NOMO-1 treated with dmso at 0.1 percent for 144 hours (cell line): ENCODE results near the gene CAPSL.
A peak's percentile ranks its signal among the peaks of the same experiment; 100 is the strongest.
"Not testable (repeated sequence)": the region's sequence is repeated elsewhere in the genome, so short reads cannot be mapped to it uniquely, and the experiment has no call there.

Source experiments
- DNase-seq: peaks from one replicate; lab custom pipeline; 2025; ENCODE audit not compliant: unreplicated experiment; lab: John Stamatoyannopoulos, UW

The CAPSL gene

DNA sequence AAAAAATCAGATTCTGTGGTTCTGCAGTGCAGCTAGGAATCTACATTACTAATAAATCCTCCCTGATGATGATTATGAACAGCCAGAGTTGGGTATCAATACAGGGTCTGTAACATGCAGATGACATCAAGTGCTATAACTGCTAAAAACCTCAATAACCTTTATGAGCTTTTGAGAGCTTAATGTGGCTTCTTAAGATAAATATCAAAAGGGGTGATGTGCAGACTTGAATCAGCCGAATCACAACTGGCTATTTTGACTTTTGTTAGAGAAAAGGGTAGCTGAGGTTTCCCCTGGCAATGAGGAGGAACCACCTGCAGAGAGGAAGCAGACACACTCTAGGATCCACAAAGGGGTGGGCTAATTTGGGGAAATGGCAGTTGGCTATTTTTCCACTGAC lies 30.2 kb downstream of the CAPSL start:
- DNase-seq: peak; percentile 7

DNA sequence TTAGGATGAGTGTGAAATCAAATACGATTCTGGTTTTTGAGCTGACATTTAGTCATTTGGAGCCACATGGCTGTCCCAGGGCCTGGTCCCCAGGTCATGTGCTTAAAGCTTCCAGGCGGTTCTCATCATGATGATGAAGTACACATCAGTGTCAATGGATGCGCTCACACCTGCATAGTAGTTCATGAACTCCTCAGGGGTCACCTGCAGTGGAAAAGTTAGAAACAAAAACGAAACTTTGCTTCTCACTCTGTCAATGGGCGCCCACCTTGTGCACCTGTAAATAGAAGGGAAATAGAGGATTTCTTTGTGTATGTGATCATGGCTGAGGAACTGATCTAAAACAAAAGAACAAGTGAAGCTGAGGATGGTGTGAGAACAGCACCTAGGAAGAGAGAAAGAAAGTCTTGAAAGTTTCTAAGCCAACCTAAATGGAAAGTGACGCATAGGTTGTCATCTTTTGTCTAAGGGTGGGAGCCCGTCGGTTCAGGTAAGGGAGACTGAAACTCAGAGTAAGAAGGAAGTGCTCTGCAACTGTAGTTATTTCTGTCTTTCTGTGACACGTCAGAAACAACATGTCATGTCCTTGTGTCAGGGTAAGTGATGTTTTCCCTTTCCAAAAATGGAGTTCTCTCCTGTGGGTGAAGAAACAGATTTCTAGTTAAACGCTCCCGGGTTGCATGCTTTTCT lies 33.8 kb downstream of the CAPSL start:
- DNase-seq: no peak

DNA sequence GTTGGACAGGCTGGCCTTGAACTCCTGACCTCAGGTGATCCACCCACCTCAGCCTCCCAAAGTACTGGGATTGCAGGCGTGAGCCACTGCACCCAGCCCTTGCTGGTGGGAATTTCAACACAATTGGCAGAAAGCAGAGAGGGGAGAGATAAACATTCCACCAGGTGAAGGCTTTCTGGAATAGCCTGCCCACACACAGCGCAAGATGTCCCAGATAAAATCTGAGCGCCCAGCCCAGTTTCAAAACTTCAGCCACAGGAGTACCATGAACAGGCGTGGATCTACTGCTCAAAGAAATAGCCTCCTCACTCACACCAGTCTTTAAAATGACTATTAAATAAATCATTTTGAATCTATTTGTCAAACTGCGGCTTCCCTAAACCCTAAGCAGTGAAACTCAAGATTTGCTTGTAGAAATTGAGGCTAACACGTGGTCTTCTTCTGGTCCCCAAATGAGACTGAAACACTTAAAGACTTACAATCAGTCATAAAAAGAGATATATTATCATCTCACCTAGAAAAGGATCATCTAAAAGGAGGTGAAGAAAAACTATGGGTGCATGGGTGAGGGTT lies 34.7 kb downstream of the CAPSL start:
- no peak for DNase-seq

DNA sequence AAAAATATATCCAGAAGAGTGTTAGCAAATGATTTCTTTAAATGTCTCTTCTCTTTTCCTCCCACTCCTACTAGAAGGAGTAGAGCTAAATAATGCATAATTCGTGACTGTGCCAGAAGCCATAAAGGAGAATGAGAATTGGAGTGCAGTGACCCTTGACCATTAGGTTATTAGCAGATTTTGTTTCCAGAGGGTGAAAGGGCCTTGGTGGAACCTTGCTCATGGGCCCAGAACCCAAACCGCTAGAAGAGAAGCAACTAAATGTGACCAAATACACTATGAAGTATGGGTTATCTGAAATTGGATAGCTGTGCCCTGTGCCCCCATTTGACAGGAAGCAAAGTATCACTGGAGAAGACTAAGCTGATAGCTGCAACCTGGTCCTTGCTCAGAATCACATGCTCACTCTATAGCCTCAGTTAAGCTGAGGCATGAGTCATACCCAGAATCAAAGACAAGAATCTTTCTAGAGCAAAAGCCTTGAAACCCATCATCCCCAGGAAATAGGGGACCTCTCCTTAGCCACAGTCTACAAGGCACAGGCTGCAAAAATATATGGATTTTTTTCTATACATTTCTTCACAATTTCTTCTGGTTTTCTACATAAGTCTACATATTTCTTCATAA lies 36.3 kb downstream of the CAPSL start:
- no peak for DNase-seq

DNA sequence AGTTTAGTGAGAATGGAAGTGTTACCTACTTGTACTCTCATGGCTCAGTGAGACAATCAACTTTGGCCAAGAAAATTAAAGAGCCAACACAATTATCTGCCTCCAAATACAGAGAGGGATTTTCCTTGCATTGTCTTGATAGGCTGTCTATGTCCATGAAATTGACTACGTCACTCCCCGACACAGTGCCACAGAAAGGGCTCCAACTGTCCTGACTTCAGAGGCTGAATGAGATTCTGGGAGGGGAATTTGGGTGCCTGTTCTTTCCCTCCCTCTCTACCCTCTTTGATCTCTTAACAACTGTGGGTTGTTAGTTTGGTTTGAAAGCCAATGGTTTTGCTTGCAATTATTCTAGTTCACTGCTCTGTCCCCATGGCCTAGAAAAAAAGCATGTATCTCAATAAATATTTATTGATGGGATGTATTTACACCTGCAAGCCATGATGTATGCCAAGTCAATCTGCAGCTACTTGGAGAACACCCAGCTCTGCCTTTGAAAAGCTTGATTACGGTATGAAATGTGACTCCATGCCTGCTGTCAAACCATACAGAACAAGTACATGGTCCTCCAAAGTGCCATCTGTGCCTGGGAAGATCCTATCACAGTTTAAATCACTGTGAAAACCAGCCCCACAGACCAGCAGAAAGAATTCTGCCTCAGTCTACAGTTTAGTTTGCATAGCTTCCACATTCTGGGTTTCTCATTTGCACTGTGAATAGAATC lies 37.3 kb downstream of the CAPSL start:
- no peak for DNase-seq

DNA sequence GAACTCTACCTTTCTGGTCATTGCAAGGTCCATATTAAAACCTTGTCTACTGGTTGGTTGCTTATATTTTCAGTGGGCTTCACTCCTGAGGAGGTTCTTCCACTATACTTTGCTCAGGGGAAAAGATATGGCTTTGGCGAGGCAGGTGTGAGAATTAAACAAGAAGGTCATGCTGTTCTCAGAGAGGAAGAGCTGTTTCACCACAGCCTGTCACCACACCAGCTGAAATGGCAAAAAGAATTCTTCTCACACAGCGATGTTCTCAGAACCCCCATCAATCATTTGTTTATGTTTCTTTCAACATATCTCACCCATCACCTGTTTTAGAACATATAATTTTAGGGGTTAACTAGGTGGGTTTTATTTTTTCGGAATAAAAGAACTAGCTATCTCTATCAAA lies 38.6 kb downstream of the CAPSL start:
- no peak for DNase-seq

DNA sequence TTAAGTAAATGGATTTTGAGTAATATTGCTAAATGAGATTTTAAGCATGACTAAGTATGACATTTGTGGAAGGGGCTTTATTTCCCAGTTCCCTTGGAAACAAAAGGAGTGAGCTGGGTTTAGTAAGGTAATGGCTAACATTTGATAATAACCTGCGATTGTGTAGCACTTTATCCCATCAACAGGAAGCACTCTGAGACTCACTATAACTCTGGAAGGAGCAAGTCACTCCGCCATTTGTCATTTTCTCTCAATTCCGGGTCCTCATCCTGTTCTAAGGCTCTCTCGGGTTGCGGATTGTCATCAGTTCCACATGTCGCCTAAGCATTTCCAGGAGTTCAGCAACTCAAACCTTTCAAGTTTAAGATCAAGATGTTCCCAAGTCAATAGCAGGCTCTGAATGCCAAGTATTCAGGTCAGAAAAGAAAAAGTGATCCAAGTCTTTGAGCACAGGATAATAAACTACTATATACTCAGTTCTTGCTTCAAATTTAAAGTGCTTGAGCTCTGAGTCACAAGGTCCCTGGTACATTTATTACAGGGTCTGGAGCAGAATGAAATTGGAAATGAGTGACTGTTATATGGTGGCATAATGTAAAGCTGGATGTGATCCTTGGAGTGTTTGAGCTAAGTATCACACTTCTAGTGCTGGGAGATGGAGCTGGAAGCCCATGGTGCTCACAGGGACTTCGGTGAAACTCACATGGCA lies 39.3 kb downstream of the CAPSL start:
- DNase-seq: no peak

DNA sequence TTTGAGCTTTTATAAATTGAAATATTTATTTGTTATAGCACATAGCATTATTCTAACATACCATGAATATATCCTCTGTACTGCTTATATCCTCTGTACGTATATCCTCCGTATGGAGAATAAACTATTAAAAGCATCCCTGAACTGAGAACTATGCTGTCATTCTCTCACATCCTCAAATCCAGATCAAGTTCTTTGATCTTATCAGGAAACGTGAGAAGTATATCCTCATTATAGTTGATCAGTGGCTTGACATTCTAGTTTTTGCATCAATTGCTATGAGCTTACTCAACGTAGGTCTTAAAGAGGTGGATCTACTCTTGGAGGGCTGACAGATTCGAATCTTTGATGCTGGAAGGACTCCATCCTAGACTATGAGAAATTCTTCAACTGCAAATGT lies 44.3 kb downstream of the CAPSL start:
- no peak for DNase-seq

DNA sequence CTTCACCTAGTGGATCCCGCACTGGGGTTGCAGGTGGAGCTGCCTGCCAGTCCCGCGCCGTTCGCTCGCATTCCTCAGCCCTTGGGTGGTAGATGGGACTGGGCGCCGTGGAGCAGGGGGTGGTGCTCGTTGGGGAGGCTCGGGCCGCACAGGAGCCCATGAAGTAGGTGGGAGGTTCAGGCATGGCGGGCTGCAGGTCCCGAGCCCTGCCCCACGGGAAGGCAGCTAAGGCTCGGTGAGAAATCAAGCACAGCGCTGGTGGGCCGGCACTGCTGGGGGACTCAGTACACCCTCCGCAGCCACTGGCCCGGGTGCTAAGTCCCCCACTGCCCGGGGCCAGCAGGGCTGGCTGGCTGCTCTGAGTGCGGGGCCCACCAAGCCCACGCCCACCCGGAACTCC lies 45.6 kb downstream of the CAPSL start:
- DNase-seq: not testable (repeated sequence)

DNA sequence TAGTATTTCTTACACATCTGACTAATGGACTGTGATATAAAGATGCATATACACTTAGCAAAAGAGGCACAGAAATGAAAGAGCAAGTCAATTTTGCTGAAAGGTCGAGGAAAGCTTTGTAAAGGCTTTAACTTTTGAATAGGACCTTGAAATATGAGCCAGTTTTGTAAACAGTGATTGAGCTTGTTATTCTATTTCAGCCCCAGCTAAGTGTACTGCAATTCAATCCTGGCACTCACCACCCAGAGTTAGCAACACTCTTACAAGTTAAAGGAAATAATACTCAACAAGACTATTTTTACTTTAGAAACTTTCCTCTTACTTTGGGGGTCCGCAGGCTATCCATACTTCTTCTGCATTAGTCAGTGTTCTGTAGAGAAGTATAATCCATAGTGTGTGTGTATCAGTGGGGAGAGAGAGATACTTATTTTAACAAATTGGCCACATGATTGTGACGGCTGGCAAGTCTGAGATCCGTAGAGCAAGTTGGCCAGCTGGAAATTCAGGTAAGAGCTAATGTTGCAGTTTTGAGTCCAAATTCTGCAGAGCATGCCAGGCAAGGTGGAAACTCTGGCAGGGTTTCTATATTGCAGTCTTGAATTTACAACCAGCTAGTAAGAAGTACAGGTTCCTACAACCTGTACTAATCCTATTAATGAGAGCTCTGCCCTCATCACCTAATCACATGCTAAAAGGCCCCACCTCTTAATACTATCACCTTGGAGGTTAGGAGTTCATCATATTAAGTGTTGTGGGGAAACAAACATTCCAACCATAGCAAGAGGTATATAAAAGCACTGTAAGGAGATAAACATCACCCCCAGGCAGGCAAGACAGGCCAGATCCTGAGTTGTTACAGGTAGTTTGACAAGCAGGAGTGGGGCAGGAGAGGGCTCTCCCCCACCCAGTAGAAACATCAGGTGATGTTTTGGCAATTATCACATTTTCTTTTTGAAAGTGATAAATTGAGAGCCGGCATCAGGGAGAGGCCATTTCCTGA lies 48.1 kb downstream of the CAPSL start:
- DNase-seq: no peak

DNA sequence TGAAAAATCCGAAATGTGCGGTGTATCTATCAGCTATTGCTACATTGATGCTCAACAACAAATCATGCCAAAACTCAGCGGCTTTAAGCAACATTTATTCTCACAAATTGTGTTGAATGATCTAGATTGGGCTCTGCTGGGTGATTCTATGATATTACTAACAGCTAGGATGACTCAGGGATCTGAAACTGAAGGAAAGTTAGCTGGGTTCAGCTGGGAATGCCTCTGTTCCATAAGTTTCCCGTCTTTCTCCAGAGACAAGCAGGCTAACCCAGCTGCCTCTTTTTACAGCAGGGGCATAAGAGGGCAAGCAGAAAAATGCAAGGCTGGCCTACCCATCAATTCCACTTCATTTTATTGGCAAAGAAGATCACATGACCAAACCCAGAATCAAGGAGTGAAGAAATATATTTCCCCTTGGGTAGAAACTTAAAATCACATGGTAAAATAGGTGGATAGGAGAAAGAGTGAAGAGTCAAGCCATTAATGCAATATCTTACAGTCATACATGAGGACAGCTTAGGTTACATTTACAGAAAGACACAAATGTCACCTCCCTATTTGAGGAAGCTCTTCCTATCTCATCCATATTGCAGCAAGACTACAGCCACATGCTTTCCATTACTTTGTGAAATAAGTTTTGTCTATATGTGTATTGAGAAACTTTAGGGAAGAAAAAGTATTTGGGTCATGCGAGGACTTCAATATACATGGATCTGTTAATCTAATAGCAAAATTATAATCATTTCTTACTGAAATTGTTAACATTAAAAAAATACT lies 50.9 kb downstream of the CAPSL start:
- no peak for DNase-seq

DNA sequence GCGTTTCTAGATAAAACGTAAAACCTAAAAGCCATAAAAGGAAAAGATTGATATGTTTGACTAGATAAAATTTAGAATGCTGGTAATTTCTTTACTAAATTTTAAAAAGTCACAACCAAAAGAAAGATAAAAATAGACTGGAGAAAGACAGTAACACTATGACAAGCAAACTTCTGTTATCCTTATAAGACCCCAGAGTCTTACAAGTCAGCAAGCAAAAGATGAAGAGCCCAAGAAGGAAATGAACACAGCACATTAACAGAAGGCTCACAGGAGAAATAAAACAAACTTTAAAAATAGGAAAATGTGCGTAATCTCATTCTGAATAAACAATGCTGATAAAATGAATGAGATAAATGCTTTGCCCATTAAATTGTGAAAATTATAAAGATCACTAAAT lies 52.0 kb downstream of the CAPSL start:
- DNase-seq: no peak

DNA sequence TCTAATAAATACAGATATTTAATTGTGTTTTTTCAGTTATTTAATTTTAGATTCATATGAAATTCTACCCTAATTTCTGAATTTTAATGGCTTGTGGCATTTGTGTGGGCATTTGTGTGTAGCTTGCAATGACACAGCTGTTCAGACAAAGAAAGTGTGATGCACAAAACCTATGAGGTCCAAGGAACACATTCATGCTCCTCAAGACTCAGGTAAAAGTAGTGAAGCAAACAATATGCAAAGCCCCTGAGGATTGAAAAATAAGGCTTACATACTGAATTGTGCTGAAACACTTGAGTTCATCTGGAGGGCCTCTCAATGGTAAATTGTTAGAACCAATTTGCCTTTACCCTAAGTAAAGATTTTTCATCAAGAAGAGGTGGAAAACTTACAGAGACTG lies 53.6 kb downstream of the CAPSL start:
- DNase-seq: no peak

DNA sequence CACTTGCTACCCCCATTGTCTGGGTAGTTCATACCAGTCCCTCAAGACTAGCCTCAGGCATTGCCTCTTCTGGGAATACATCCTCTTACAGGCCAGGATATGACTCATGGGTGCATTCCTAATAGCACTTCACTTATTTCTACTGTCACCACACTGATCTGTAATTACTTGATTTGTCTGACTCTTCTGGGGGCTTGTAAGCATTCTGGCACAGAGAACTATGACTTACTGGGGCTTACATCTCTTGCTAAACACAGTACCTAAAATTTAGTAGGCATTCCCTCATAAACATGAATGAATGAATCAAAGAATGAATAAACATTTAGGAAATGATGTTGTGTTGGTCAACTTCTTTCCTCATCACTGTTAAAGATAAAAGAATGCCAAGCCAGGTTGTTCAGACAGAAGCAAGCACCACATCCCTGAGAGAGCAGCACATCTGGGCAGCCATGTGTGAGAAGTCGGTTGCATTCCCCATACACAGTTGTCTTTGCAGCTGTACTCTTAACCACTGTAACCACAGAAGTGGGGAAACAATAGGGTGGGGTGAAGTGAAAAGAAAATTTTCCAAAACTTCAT lies 54.1 kb downstream of the CAPSL start:
- DNase-seq: peak; percentile 23

DNA sequence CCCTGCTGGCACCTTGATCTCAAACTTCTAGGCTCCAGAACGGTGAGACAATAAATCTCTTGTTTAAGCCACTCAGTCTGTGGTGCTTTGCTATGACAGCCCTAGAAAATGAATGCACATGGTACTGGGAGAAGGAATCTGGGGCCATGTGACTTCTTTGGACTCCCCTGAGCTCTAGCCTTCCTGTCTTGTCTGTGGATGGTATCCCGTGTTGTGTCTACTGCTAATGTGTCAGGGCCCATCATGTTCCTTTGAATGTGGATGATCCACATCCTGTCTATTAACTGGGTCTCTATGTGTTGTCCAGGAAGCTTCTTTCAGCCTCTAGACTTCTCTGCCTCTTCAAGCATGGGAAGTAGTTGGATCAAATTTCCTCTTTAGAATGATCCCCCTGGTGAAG lies 56.7 kb downstream of the CAPSL start:
- DNase-seq: no peak

DNA sequence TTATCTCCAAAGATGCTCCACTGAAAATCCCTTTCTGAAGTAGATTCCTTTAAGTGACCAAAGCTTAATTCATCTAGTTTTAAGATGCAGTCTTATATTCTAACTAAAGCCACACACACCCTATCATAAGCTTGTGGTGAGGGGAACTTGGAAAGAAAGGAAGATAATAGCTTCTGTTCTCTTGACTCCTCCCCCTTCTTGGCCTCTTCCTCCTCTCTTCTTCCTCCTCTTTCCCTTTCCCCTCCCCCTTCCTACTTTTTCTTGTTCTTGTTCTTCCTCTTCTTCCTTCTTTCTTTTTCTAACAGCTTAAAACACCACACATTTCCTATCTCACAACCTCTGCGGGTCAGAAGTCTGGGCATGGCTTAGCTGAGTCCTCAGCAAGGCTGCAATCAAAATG lies 58.3 kb downstream of the CAPSL start:
- peak; percentile 29 for DNase-seq

DNA sequence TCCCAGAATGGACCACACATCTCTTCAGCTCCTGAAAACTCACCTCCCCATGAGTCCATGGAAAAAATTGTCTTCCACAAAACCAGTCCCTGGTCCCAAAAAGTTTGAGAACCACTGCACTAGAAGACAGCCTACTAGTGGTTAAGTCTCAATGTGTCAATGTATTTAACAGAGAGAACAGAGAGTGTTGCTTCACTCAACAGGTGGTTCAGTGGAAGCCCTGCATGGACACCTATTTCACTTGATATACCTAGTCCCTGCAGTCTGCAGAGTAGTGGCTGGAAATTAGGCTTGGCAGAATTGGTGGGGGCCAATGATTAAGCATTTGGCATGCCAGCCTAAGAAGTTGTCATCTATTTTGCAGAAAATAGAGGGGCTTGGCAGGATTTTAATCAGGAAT lies 58.8 kb downstream of the CAPSL start:
- no peak for DNase-seq

DNA sequence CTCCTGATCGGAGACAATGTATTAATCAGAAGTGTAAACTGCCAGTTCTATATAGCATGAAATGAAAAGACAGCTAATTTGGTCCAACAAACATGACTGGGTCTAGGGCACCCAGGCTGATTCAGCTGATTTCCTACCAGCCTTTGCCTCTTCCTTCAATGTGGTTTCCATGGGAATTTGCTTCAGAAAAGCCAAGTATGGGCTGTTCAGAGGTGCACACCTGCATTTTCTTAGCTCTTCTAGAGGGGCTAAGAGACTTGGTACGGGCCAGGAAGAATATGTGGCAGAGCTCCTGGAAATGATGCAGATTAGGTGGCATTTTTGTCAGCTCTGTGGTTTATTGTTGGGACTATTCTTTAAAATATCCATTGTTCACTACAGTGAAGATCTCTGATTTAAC lies 59.3 kb downstream of the CAPSL start:
- no peak for DNase-seq

DNA sequence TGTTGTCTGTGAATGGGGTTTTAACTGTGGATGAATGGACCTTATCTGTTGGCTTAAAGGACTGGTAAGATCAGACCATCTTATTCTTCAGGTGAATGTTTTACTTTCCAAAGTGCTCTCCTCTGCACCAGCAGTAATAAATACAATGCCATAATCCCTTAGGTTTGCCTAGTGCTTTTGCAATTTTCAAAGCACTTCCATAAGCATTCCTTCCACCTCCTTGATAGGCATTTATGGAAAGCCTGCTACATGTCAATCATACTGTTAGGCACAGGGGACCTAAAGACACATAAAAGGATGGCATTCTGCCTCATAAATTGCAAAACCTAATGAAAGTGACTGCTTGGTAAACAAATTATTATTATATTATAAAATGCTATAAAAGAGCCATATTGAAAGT lies 60.3 kb downstream of the CAPSL start:
- DNase-seq: no peak
